ENCODE results near the gene GPX7.
A peak's percentile ranks its signal among the peaks of the same experiment; 100 is the strongest.

Gene GPX7

DNA sequence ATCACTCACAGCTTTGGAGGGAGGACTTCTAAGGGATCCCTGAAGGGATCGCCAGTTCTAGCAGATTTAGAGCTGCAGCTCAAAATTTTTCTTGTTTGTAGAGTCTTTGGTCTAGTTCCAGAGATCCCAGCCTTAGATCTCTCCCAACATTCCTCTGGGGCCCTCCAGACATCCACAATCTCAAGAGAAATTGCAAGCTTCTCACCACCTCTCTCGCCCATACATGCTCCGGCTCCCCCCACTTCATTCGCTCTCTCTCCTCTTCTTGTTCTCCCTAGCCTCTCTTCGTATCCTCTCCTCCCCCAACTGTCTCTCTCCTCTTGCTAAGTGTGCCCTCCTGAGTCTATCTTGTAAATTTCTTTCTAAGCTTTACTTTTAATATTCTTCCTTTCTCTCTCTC is 34.2 kb upstream of the GPX7 start (continued):
- TF ChIP-seq ZNF558 (tag by site-specific recombination; IDR thresholded peaks at IDR 0.05) (no peak), ZNF660 (tag by site-specific recombination; IDR thresholded peaks at IDR 0.05) (no peak), ZNF654 (tag by site-specific recombination; IDR thresholded peaks at IDR 0.05; ENCODE audit: low read depth) (peak; percentile 34), HOXC10 (CRISPR knock-in tag; IDR thresholded peaks at IDR 0.05) (no peak), ZNF544 (tag by site-specific recombination; IDR thresholded peaks at IDR 0.05) (no peak), ZBTB17 (tag by site-specific recombination; IDR thresholded peaks at IDR 0.05) (peak; percentile 64), ZBTB48 (tag by site-specific recombination; IDR thresholded peaks at IDR 0.05) (peak; percentile 75), ZNF561 (tag by site-specific recombination; IDR thresholded peaks at IDR 0.05; ENCODE audit: borderline replicate concordance) (no peak), ZSCAN16 (tag by site-specific recombination; IDR thresholded peaks at IDR 0.05) (no peak), OVOL3 (tag by site-specific recombination; IDR thresholded peaks at IDR 0.05) (no peak), ZNF416 (tag by site-specific recombination; IDR thresholded peaks at IDR 0.05) (no peak), ZNF529 (tag by site-specific recombination; IDR thresholded peaks at IDR 0.05; ENCODE audit: insufficient replicate concordance) (no peak), ZNF10 (tag by site-specific recombination; IDR thresholded peaks at IDR 0.05) (no peak), RBAK (tag by site-specific recombination; IDR thresholded peaks at IDR 0.05) (no peak), PRDM1 (tag by site-specific recombination; IDR thresholded peaks at IDR 0.05) (peak; percentile 90), BCL11A (tag by site-specific recombination; IDR thresholded peaks at IDR 0.05; ENCODE audit: low read depth) (no peak)
- TF ChIP-seq, protein P1, sequence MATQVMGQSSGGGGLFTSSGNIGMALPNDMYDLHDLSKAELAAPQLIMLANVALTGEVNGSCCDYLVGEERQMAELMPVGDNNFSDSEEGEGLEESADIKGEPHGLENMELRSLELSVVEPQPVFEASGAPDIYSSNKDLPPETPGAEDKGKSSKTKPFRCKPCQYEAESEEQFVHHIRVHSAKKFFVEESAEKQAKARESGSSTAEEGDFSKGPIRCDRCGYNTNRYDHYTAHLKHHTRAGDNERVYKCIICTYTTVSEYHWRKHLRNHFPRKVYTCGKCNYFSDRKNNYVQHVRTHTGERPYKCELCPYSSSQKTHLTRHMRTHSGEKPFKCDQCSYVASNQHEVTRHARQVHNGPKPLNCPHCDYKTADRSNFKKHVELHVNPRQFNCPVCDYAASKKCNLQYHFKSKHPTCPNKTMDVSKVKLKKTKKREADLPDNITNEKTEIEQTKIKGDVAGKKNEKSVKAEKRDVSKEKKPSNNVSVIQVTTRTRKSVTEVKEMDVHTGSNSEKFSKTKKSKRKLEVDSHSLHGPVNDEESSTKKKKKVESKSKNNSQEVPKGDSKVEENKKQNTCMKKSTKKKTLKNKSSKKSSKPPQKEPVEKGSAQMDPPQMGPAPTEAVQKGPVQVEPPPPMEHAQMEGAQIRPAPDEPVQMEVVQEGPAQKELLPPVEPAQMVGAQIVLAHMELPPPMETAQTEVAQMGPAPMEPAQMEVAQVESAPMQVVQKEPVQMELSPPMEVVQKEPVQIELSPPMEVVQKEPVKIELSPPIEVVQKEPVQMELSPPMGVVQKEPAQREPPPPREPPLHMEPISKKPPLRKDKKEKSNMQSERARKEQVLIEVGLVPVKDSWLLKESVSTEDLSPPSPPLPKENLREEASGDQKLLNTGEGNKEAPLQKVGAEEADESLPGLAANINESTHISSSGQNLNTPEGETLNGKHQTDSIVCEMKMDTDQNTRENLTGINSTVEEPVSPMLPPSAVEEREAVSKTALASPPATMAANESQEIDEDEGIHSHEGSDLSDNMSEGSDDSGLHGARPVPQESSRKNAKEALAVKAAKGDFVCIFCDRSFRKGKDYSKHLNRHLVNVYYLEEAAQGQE (tag by site-specific recombination; IDR thresholded peaks at IDR 0.05) = no peak
- TF ChIP-seq, protein P2, sequence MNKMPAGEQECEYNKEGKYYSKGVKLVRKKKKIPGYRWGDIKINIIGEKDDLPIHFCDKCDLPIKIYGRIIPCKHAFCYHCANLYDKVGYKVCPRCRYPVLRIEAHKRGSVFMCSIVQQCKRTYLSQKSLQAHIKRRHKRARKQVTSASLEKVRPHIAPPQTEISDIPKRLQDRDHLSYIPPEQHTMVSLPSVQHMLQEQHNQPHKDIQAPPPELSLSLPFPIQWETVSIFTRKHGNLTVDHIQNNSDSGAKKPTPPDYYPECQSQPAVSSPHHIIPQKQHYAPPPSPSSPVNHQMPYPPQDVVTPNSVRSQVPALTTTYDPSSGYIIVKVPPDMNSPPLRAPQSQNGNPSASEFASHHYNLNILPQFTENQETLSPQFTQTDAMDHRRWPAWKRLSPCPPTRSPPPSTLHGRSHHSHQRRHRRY (tag by site-specific recombination; IDR thresholded peaks at IDR 0.05) = no peak
- TF ChIP-seq, protein P3, sequence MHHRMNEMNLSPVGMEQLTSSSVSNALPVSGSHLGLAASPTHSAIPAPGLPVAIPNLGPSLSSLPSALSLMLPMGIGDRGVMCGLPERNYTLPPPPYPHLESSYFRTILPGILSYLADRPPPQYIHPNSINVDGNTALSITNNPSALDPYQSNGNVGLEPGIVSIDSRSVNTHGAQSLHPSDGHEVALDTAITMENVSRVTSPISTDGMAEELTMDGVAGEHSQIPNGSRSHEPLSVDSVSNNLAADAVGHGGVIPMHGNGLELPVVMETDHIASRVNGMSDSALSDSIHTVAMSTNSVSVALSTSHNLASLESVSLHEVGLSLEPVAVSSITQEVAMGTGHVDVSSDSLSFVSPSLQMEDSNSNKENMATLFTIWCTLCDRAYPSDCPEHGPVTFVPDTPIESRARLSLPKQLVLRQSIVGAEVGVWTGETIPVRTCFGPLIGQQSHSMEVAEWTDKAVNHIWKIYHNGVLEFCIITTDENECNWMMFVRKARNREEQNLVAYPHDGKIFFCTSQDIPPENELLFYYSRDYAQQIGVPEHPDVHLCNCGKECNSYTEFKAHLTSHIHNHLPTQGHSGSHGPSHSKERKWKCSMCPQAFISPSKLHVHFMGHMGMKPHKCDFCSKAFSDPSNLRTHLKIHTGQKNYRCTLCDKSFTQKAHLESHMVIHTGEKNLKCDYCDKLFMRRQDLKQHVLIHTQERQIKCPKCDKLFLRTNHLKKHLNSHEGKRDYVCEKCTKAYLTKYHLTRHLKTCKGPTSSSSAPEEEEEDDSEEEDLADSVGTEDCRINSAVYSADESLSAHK (tag by site-specific recombination; IDR thresholded peaks at IDR 0.05) = no peak
- TF ChIP-seq, protein P4, sequence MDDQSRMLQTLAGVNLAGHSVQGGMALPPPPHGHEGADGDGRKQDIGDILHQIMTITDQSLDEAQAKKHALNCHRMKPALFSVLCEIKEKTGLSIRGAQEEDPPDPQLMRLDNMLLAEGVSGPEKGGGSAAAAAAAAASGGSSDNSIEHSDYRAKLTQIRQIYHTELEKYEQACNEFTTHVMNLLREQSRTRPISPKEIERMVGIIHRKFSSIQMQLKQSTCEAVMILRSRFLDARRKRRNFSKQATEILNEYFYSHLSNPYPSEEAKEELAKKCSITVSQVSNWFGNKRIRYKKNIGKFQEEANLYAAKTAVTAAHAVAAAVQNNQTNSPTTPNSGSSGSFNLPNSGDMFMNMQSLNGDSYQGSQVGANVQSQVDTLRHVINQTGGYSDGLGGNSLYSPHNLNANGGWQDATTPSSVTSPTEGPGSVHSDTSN (CRISPR knock-in tag; IDR thresholded peaks at IDR 0.05) = no peak
- TF ChIP-seq, protein P5, sequence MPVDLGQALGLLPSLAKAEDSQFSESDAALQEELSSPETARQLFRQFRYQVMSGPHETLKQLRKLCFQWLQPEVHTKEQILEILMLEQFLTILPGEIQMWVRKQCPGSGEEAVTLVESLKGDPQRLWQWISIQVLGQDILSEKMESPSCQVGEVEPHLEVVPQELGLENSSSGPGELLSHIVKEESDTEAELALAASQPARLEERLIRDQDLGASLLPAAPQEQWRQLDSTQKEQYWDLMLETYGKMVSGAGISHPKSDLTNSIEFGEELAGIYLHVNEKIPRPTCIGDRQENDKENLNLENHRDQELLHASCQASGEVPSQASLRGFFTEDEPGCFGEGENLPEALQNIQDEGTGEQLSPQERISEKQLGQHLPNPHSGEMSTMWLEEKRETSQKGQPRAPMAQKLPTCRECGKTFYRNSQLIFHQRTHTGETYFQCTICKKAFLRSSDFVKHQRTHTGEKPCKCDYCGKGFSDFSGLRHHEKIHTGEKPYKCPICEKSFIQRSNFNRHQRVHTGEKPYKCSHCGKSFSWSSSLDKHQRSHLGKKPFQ (tag by site-specific recombination; IDR thresholded peaks at IDR 0.05) = no peak
- TF ChIP-seq, protein P6, sequence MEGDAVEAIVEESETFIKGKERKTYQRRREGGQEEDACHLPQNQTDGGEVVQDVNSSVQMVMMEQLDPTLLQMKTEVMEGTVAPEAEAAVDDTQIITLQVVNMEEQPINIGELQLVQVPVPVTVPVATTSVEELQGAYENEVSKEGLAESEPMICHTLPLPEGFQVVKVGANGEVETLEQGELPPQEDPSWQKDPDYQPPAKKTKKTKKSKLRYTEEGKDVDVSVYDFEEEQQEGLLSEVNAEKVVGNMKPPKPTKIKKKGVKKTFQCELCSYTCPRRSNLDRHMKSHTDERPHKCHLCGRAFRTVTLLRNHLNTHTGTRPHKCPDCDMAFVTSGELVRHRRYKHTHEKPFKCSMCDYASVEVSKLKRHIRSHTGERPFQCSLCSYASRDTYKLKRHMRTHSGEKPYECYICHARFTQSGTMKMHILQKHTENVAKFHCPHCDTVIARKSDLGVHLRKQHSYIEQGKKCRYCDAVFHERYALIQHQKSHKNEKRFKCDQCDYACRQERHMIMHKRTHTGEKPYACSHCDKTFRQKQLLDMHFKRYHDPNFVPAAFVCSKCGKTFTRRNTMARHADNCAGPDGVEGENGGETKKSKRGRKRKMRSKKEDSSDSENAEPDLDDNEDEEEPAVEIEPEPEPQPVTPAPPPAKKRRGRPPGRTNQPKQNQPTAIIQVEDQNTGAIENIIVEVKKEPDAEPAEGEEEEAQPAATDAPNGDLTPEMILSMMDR (tag by site-specific recombination; IDR thresholded peaks at IDR 0.05) = peak; percentile 67
- TF ChIP-seq, protein P7, sequence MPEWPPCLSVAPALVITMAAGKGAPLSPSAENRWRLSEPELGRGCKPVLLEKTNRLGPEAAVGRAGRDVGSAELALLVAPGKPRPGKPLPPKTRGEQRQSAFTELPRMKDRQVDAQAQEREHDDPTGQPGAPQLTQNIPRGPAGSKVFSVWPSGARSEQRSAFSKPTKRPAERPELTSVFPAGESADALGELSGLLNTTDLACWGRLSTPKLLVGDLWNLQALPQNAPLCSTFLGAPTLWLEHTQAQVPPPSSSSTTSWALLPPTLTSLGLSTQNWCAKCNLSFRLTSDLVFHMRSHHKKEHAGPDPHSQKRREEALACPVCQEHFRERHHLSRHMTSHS (tag by site-specific recombination; IDR thresholded peaks at IDR 0.05) = no peak
- TF ChIP-seq, protein P8, sequence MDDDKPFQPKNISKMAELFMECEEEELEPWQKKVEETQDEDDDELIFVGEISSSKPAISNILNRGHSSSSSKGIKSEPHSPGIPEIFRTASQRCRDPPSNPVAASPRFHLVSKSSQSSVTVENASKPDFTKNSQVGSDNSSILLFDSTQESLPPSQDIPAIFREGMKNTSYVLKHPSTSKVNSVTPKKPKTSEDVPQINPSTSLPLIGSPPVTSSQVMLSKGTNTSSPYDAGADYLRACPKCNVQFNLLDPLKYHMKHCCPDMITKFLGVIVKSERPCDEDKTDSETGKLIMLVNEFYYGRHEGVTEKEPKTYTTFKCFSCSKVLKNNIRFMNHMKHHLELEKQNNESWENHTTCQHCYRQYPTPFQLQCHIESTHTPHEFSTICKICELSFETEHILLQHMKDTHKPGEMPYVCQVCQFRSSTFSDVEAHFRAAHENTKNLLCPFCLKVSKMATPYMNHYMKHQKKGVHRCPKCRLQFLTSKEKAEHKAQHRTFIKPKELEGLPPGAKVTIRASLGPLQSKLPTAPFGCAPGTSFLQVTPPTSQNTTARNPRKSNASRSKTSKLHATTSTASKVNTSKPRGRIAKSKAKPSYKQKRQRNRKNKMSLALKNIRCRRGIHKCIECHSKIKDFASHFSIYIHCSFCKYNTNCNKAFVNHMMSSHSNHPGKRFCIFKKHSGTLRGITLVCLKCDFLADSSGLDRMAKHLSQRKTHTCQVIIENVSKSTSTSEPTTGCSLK (tag by site-specific recombination; IDR thresholded peaks at IDR 0.05) = no peak

Measured in HEK293 (cell line).